CD8-positive, alpha-beta memory T cell (primary cell): ENCODE data around the gene TCF3. TPM values are rescaled to one million over a fixed set of nuclear protein-coding genes. Genes with fewer than 3 reads are reported as not detected.

ENCODE experiments used
- CTCF ChIA-PET: fragments of 350-600 bp; sonication (Branson Sonifier 250); formaldehyde crosslinking; loops from one replicate; lab custom pipeline; 2021; ENCODE audit warnings: antibody characterized with exemption; lab: Charles Lee
- POLR2A ChIA-PET: fragments of 350-600 bp; sonication (Branson Sonifier 250); formaldehyde crosslinking; loops from one replicate; lab custom pipeline; 2021; ENCODE audit warnings: antibody characterized with exemption; lab: Charles Lee
- DNase-seq, 5 donors: peaks; one replicate each; pipeline versions ENCODE4 v3.0.0 to v3.0.0-alpha.2; 2020 to 2022; ENCODE audit warnings: mixed read lengths in 1 of 5
- H3K27ac ChIP-seq: one replicate; pipeline ENCODE4 v1.7.0; 2013; ENCODE audit warnings: low read depth, mild to moderate bottlenecking, low read length, moderate library complexity
- H3K27me3 ChIP-seq: 2 replicates; pipeline ENCODE4 v1.7.0; 2013; ENCODE audit warnings: low read length, mild to moderate bottlenecking; ENCODE audit not compliant: insufficient read depth, poor library complexity, severe bottlenecking
- H3K36me3 ChIP-seq: 2 replicates; pipeline ENCODE4 v1.7.0; 2013; ENCODE audit warnings: mild to moderate bottlenecking, low read length, moderate library complexity; ENCODE audit not compliant: insufficient read depth
- H3K4me1 ChIP-seq: 2 replicates; pipeline ENCODE4 v1.7.0; 2013; ENCODE audit warnings: mild to moderate bottlenecking, low read length, moderate library complexity; ENCODE audit not compliant: insufficient read depth
- H3K4me3 ChIP-seq: 2 replicates; pipeline ENCODE4 v1.7.0; 2013; ENCODE audit warnings: mild to moderate bottlenecking, low read length
- H3K9me3 ChIP-seq: 2 replicates; pipeline ENCODE4 v1.7.0; 2013; ENCODE audit warnings: mild to moderate bottlenecking, low read length
- H3K27ac Mint-ChIP-seq, 8 donors: one replicate each; pipeline ENCODE4 v1.8.0; 2020 to 2021; ENCODE audit warnings: mixed read lengths in 8 of 8, mild to moderate bottlenecking in 6 of 8, inconsistent platforms in 3 of 8, moderate library complexity in 3 of 8
- H3K27me3 Mint-ChIP-seq, 2 donors: one replicate each; pipeline ENCODE4 v1.8.0; 2020 to 2021; ENCODE audit warnings: mixed read lengths in 2 of 2, mild to moderate bottlenecking in 1 of 2, moderate library complexity in 1 of 2
- H3K36me3 Mint-ChIP-seq, 3 donors: one replicate each; pipeline ENCODE4 v1.8.0; 2020 to 2021; ENCODE audit warnings: mixed read lengths in 3 of 3, inconsistent platforms in 1 of 3, mild to moderate bottlenecking in 1 of 3
- H3K4me1 Mint-ChIP-seq, 3 donors: one replicate each; pipeline ENCODE4 v1.8.0; 2020 to 2021; ENCODE audit warnings: mixed read lengths in 3 of 3, inconsistent platforms in 1 of 3, mild to moderate bottlenecking in 1 of 3
- H3K4me3 Mint-ChIP-seq, 7 donors: one replicate each; pipeline ENCODE4 v1.8.0; 2020 to 2021; ENCODE audit warnings: mixed read lengths in 7 of 7, mild to moderate bottlenecking in 6 of 7, moderate library complexity in 4 of 7, inconsistent platforms in 2 of 7
- H3K9me3 Mint-ChIP-seq, 5 donors: one replicate each; pipeline ENCODE4 v1.8.0; 2020 to 2022; ENCODE audit warnings: mixed read lengths in 5 of 5, mild to moderate bottlenecking in 3 of 5, moderate library complexity in 2 of 5, inconsistent platforms in 1 of 5
- polyA plus RNA-seq: library from polyadenylated mRNA; unstranded; fragments of 300-500 nt; fragmentation: Illumina TruSeq; gene quantifications from one replicate; pipeline ENCODE4 v1.2.3, GENCODE V29; 2021
- total RNA-seq, 2 experiments: library from RNA; stranded (reverse); gene quantifications; one replicate each; pipeline ENCODE4 v1.2.3, GENCODE V29; 2021

Gene TCF3
- total and polyA plus RNA-seq, 3 experiments from 2014 or later, result 13.3 to 97.0 (median 96.0) TPM

- CTCF ChIA-PET, result no interaction called here
- no peaks in the 10 kb centered on the region for H3K4me1 ChIP-seq
- H3K27ac ChIP-seq, result no peak overlapping the region
- no peak overlapping the region for H3K4me3 ChIP-seq
- H3K36me3 ChIP-seq, result peaks cover 5% of the 10 kb centered on the region
- H3K9me3 Mint-ChIP-seq, result no peaks in the 10 kb centered on the region
- DNase-seq, result no peak
- H3K9me3 ChIP-seq, result no peaks in the 10 kb centered on the region
- peaks cover 0 to 25% (median 0%) of the 10 kb centered on the region in 3 donors for H3K36me3 Mint-ChIP-seq
- no peaks in the 10 kb centered on the region for H3K4me1 Mint-ChIP-seq
- H3K27me3 Mint-ChIP-seq, result no peaks in the 10 kb centered on the region
- POLR2A ChIA-PET, result no interaction called here
- H3K27me3 ChIP-seq, result no peaks in the 10 kb centered on the region
- H3K4me3 Mint-ChIP-seq, result no peak overlapping the region
- no peak overlapping the region for H3K27ac Mint-ChIP-seq
Observed at GRCh38 chr19:1630012-1630411, 22.4 kb downstream of the TCF3 start.

DNA sequence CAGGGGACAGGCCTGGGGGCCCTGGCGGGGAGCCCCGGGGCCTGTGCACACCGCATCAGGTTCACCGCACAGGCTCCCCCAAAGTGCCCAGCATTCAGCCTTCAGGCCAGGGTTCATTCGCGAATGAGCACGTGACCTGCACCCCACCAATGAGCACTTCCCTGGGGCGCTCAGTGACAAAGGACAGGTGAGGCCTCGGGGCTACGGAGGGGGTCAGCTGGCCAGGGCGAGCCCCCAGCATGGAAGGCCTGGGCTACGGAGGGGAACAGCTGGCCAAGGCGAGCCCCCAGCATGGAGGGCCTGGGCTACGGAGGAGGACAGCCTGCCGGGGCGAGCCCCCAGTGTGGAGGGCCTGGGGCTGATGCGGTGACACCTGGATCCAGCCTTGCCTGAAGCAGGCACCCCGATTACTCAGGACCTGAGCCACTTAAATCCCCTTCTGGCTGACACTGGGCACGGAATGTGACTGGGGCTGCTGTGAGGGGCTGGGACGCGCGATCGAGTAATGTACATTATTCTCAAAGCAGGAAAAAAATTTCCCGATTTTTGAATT is 23.1 kb downstream of the TCF3 start:
- ChIA-PET POLR2A (no interaction called here), CTCF (no interaction called here)
- DNase-seq, result no peak
- H3K27me3 ChIP-seq, result no peaks in the 10 kb centered on the region
- Mint-ChIP-seq H3K27me3 (no peaks in the 10 kb centered on the region), H3K27ac (peak overlapping the region in 1 of 8 donors; percentile 50), H3K4me3 (no peak overlapping the region), H3K36me3 (peaks cover 0 to 25% (median 0%) of the 10 kb centered on the region in 3 donors), H3K9me3 (no peaks in the 10 kb centered on the region), H3K4me1 (peaks cover 0 to under 1% (median 0%) of the 10 kb centered on the region in 3 donors)
- H3K27ac ChIP-seq, result no peak overlapping the region
- no peak overlapping the region for H3K4me3 ChIP-seq
- H3K4me1 ChIP-seq, result no peaks in the 10 kb centered on the region
- H3K36me3 ChIP-seq, result no peaks in the 10 kb centered on the region
- H3K9me3 ChIP-seq, result no peaks in the 10 kb centered on the region

GRCh38 chr19:1627194-1627593 is 25.2 kb downstream of the TCF3 start:
- H3K27me3 ChIP-seq, result no peaks in the 10 kb centered on the region
- no peaks in the 10 kb centered on the region for H3K36me3 ChIP-seq
- no peak overlapping the region for H3K4me3 Mint-ChIP-seq
- H3K36me3 Mint-ChIP-seq, result peaks cover 0 to 27% (median 4%) of the 10 kb centered on the region in 3 donors
- POLR2A ChIA-PET, result no interaction called here
- H3K9me3 ChIP-seq, result no peaks in the 10 kb centered on the region
- no peaks in the 10 kb centered on the region for H3K4me1 ChIP-seq
- peaks cover 0 to 1% (median 0%) of the 10 kb centered on the region in 3 donors for H3K4me1 Mint-ChIP-seq
- no peak overlapping the region for H3K27ac ChIP-seq
- no peak for DNase-seq
- H3K27ac Mint-ChIP-seq, result no peak overlapping the region
- no peaks in the 10 kb centered on the region for H3K9me3 Mint-ChIP-seq
- no peak overlapping the region for H3K4me3 ChIP-seq
- H3K27me3 Mint-ChIP-seq, result no peaks in the 10 kb centered on the region
- CTCF ChIA-PET, result no interaction called here

- Histone ChIP-seq H3K9me3 (no peaks in the 10 kb centered on the region), H3K4me1 (no peaks in the 10 kb centered on the region), H3K27ac (no peak overlapping the region), H3K27me3 (no peaks in the 10 kb centered on the region), H3K36me3 (no peaks in the 10 kb centered on the region), H3K4me3 (no peak overlapping the region)
- ChIA-PET POLR2A (no interaction called here), CTCF (no interaction called here)
- H3K4me3 Mint-ChIP-seq, result no peak overlapping the region
- H3K27me3 Mint-ChIP-seq, result no peaks in the 10 kb centered on the region
- no peak overlapping the region for H3K27ac Mint-ChIP-seq
- DNase-seq, result no peak
- H3K36me3 Mint-ChIP-seq, result peaks cover 0 to 27% (median 4%) of the 10 kb centered on the region in 3 donors
- H3K4me1 Mint-ChIP-seq, result peaks cover 0 to 1% (median 0%) of the 10 kb centered on the region in 3 donors
- no peaks in the 10 kb centered on the region for H3K9me3 Mint-ChIP-seq
Observed at GRCh38 chr19:1626417-1627010, 25.9 kb downstream of the TCF3 start.

- CTCF ChIA-PET, result interaction anchor here (1.1 to 1.3 kb wide), 2 partner anchors 26 to 202 kb away, joined by 4 read pairs; no protein-coding TSS in a partner anchor
- no peaks in the 10 kb centered on the region for H3K9me3 ChIP-seq
- H3K4me1 Mint-ChIP-seq, result peaks cover 0 to 1% (median 0%) of the 10 kb centered on the region in 3 donors
- POLR2A ChIA-PET, result no interaction called here
- H3K27ac ChIP-seq, result no peak overlapping the region
- peak overlapping the region in 2 of 8 donors; percentile 30 to 55 for H3K27ac Mint-ChIP-seq
- H3K4me3 ChIP-seq, result no peak overlapping the region
- H3K4me3 Mint-ChIP-seq, result no peak overlapping the region
- no peaks in the 10 kb centered on the region for H3K36me3 ChIP-seq
- no peaks in the 10 kb centered on the region for H3K9me3 Mint-ChIP-seq
- DNase-seq, result peak; percentile 15 to 58 (median 32)
- peaks cover 0 to 32% (median 4%) of the 10 kb centered on the region in 3 donors for H3K36me3 Mint-ChIP-seq
- H3K27me3 ChIP-seq, result no peaks in the 10 kb centered on the region
- H3K27me3 Mint-ChIP-seq, result no peaks in the 10 kb centered on the region
- H3K4me1 ChIP-seq, result no peaks in the 10 kb centered on the region
Observed at GRCh38 chr19:1624458-1624857, 28.0 kb downstream of the TCF3 start.

GRCh38 chr19:1622541-1622940 is 29.9 kb downstream of the TCF3 start:
- Histone ChIP-seq H3K36me3 (no peaks in the 10 kb centered on the region), H3K27me3 (no peaks in the 10 kb centered on the region), H3K4me3 (no peak overlapping the region), H3K27ac (no peak overlapping the region), H3K4me1 (no peaks in the 10 kb centered on the region), H3K9me3 (no peaks in the 10 kb centered on the region)
- Mint-ChIP-seq H3K27ac (peak overlapping the region in 1 of 8 donors; percentile 83), H3K4me1 (peaks cover 0 to 9% (median 1%) of the 10 kb centered on the region in 3 donors), H3K4me3 (no peak overlapping the region), H3K27me3 (no peaks in the 10 kb centered on the region), H3K9me3 (no peaks in the 10 kb centered on the region), H3K36me3 (peaks cover 0 to 45% (median 4%) of the 10 kb centered on the region in 3 donors)
- ChIA-PET POLR2A (no interaction called here), CTCF (no interaction called here)
- DNase-seq, result no peak

GRCh38 chr19:1622007-1622406 is 30.4 kb downstream of the TCF3 start:
- Histone ChIP-seq H3K9me3 (no peaks in the 10 kb centered on the region), H3K27ac (no peak overlapping the region), H3K4me1 (no peaks in the 10 kb centered on the region), H3K27me3 (no peaks in the 10 kb centered on the region), H3K4me3 (no peak overlapping the region), H3K36me3 (no peaks in the 10 kb centered on the region)
- CTCF ChIA-PET, result no interaction called here
- no peak for DNase-seq
- no peaks in the 10 kb centered on the region for H3K27me3 Mint-ChIP-seq
- no peak overlapping the region for H3K4me3 Mint-ChIP-seq
- POLR2A ChIA-PET, result no interaction called here
- peaks cover 2 to 13% (median 3%) of the 10 kb centered on the region in 3 donors for H3K4me1 Mint-ChIP-seq
- H3K27ac Mint-ChIP-seq, result no peak overlapping the region
- H3K9me3 Mint-ChIP-seq, result no peaks in the 10 kb centered on the region
- H3K36me3 Mint-ChIP-seq, result peaks cover 0 to 48% (median 4%) of the 10 kb centered on the region in 3 donors

DNA sequence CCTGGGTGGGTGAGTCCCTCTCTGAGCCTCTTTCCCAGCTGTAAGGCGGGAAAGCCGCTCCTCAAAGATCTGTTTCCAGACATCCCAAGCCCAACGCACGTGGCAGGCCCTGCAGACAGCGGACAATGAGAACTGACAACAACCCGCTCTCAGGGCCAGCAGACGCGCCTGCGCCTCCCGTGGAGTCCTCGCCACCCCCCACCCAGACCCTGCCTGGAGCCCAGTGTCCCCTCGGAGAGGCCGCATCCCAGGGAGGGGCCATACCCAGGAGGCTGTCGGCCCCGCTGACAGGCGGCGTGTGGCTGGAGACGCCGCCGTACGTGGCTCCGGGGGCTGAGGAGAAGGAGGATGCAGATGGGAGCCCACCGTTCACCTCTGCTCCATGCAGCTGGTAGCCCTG is 30.8 kb downstream of the TCF3 start:
- no peaks in the 10 kb centered on the region for H3K27me3 ChIP-seq
- POLR2A ChIA-PET, result no interaction called here
- no peak overlapping the region for H3K4me3 ChIP-seq
- Mint-ChIP-seq H3K9me3 (no peaks in the 10 kb centered on the region), H3K27ac (no peak overlapping the region), H3K4me3 (no peak overlapping the region), H3K36me3 (peaks cover 0 to 52% (median 7%) of the 10 kb centered on the region in 3 donors), H3K27me3 (no peaks in the 10 kb centered on the region), H3K4me1 (peaks cover 6 to 18% (median 7%) of the 10 kb centered on the region in 3 donors)
- CTCF ChIA-PET, result no interaction called here
- H3K27ac ChIP-seq, result no peak overlapping the region
- no peak for DNase-seq
- H3K9me3 ChIP-seq, result no peaks in the 10 kb centered on the region
- no peaks in the 10 kb centered on the region for H3K36me3 ChIP-seq
- H3K4me1 ChIP-seq, result no peaks in the 10 kb centered on the region
